HT-29 (cell line): ENCODE data around the gene HUWE1. TPM values are rescaled to one million over a fixed set of nuclear protein-coding genes. Genes with fewer than 3 reads are reported as not detected.
"Not testable (repeated sequence)": the region's sequence is repeated elsewhere in the genome, so short reads cannot be mapped to it uniquely, and the experiment has no call there.

ENCODE experiments used
- DNase-seq: peaks from one replicate; pipeline ENCODE4 v3.0.0-alpha.2; 2015; ENCODE audit warnings: low spot score
- small RNA-seq: library from RNA; depleted of rRNA; stranded (forward); fragments of <200 nt; gene quantifications from one replicate; pipeline ENCODE3, GENCODE V24; 2014
- total RNA-seq: library from RNA; depleted of rRNA; stranded (reverse); fragments of >200 nt; shearing (Covaris generic); gene quantifications from 2 replicates; pipeline ENCODE4 v1.2.3, GENCODE V29; 2014

Gene HUWE1
- total RNA-seq, 1 experiment from 2014 or later: 123 TPM

- not testable (repeated sequence) for DNase-seq
Measured at GRCh38 chrX:53531255-53531966, 155.1 kb downstream of the HUWE1 start.

DNA sequence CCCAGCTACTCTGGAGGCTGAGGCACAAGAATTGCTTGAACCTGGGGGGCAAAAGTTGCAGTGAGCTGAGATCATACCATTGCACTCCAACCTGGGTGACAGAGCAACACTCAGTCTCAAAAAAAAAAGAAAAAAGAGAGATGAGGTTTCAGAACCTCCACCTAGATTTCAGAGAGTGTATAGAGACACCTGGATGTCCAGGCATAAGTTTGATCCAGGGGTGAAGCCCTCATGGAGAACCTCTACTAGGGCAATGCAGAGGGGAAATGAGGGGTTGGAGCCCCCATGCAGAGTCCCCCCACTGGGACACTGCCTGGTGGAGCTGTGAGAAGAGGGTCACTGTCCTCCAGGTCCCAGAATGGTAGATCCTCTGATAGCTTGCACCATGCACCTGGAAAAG is 159.5 kb downstream of the HUWE1 start:
- DNase-seq: no peak

GRCh38 chrX:53511322-53511721 is 175.2 kb downstream of the HUWE1 start:
- DNase-seq: no peak

DNA sequence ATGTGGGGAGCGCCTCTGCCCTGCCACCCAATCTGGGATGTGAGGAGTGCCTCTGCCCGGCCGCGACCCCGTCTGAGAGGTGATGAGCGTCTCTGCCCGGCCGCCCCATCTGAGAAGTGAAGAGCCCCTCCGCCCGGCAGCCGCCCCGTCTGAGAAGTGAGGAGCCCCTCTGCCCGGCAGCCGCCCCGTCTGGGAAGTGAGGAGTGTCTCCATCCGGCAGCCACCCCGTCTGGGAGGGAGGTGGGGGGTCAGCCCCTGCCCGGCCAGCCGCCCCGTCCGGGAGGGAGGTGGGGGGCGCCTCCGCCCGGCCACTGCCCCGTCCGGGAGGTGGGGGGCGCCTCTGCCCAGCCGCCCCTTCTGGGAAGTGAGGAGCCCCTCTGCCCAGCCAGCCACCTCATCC is 182.5 kb downstream of the HUWE1 start:
- not testable (repeated sequence) for DNase-seq

DNA sequence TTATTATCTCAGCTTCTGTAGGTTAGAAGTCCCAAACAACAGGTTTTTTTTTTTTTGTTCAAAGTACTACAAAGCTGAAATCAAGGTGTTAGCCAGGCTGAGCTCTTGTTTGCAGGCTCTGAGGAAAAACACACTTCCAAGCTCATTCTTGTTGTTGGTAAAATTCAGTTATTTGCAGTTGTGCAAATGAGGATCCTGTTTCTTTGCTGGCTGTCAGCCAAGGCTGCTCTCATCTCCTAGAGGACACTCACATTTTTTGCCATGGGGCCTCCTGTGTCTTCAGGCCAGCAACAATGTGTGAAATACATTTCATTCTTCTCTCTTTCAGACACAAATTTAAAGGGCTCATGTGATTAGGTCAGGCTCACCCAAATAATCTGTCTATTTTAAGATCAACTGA is 192.1 kb downstream of the HUWE1 start:
- no peak for DNase-seq

GRCh38 chrX:53486285-53486684 is 200.2 kb downstream of the HUWE1 start:
- DNase-seq: no peak

- no peak for DNase-seq
Measured at GRCh38 chrX:53483838-53484405, 202.6 kb downstream of the HUWE1 start.

DNA sequence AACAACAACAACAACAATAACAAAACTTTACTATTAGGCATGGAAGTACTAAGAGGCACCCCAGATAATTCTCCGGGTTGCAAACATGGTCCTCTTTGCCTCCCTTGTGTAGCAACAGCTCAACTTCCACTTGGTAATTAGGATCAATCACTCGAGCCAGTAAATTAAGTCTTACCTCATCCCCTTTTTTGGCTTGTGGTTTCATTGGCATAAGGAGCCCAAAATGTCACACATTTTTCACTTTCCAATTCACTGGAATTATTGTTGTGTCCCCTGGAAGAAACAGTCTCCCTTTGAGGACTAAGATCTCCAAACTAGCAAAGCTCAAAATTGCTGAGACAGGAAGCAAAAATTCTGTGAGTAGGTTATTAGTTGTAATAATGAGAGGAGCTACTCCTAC is 203.1 kb downstream of the HUWE1 start:
- no peak for DNase-seq

Small RNAs within 50 kb of the gene (small RNA-seq; reads per million reads assigned to genes)
- gene MIR98: 60.2 reads per million, percentile 96 among the genes with 10 or more reads in this experiment
- gene MIRLET7F2: 8.4 reads per million, percentile 87 among the genes with 10 or more reads in this experiment
